Neural progenitor cell (in vitro differentiated cells): ENCODE measurements around the gene NUCB1. TPM values are rescaled to one million over a fixed set of nuclear protein-coding genes. Genes with fewer than 3 reads are reported as not detected.

Source experiments
- DNase-seq: peaks from one replicate; pipeline ENCODE4 v3.0.0-alpha.2; 2016; ENCODE audit warnings: low spot score
- H2AFZ ChIP-seq: fragments of 200-600 bp; sonication (generic); replicated peaks from 2 replicates; pipeline ENCODE4 v1.6.1; 2016; ENCODE audit warnings: antibody characterized with exemption
- H3F3A ChIP-seq: fragments of 200-600 bp; sonication (generic); 2 replicates; pipeline ENCODE4 v1.6.1; 2016; ENCODE audit warnings: antibody characterized with exemption, low read depth
- H3K27ac ChIP-seq: fragments of 200-600 bp; sonication (generic); 2 replicates; pipeline ENCODE4 v1.5.1; 2016; ENCODE audit warnings: mild to moderate bottlenecking
- H3K27me3 ChIP-seq: fragments of 200-600 bp; sonication (generic); 2 replicates; pipeline ENCODE4 v1.6.1; 2016; ENCODE audit warnings: mild to moderate bottlenecking, moderate library complexity
- H3K36me3 ChIP-seq: fragments of 200-600 bp; sonication (generic); 2 replicates; pipeline ENCODE4 v1.5.1; 2016
- H3K4me1 ChIP-seq: fragments of 200-600 bp; sonication (generic); 2 replicates; pipeline ENCODE4 v1.6.1; 2016; ENCODE audit warnings: mixed run types
- H3K4me2 ChIP-seq: fragments of 200-600 bp; sonication (generic); 2 replicates; pipeline ENCODE4 v1.6.1; 2016
- H3K4me3 ChIP-seq: fragments of 200-600 bp; sonication (generic); 2 replicates; pipeline ENCODE4 v1.5.1; 2016
- H3K79me2 ChIP-seq: fragments of 200-600 bp; sonication (generic); 2 replicates; pipeline ENCODE4 v1.6.1; 2016; ENCODE audit warnings: low read depth
- H3K9ac ChIP-seq: fragments of 200-600 bp; sonication (generic); 2 replicates; pipeline ENCODE4 v1.6.1; 2016
- H3K9me3 ChIP-seq: fragments of 200-600 bp; sonication (generic); 2 replicates; pipeline ENCODE4 v1.5.1; 2016; ENCODE audit warnings: low read depth
- H4K20me1 ChIP-seq: fragments of 200-600 bp; sonication (generic); 2 replicates; pipeline ENCODE4 v1.6.1; 2016; ENCODE audit warnings: low read depth
- H3K27ac Mint-ChIP-seq: 3 replicates; pipeline ENCODE4 v1.8.0; 2021; ENCODE audit warnings: mixed read lengths
- H3K27me3 Mint-ChIP-seq: 2 replicates; pipeline ENCODE4 v1.8.0; 2022; ENCODE audit warnings: low read depth, mild to moderate bottlenecking, inconsistent platforms, moderate library complexity, mixed read lengths; ENCODE audit not compliant: insufficient read depth
- H3K36me3 Mint-ChIP-seq: 3 replicates; pipeline ENCODE4 v1.8.0; 2021; ENCODE audit warnings: mixed read lengths
- H3K4me1 Mint-ChIP-seq: 3 replicates; pipeline ENCODE4 v1.8.0; 2021; ENCODE audit warnings: mixed read lengths
- H3K4me3 Mint-ChIP-seq: 3 replicates; pipeline ENCODE4 v1.8.0; 2021; ENCODE audit warnings: mild to moderate bottlenecking, moderate library complexity, mixed read lengths
- H3K9me3 Mint-ChIP-seq: 3 replicates; pipeline ENCODE4 v1.8.0; 2020; ENCODE audit warnings: mixed read lengths
- CTCF ChIP-seq: fragments of 200-600 bp; sonication (generic); IDR thresholded peaks from 2 replicates; pipeline ENCODE4 v1.5.1; 2017; ENCODE audit warnings: antibody characterized with exemption, mild to moderate bottlenecking
- EZH2 ChIP-seq: fragments of 200-600 bp; sonication (generic); IDR thresholded peaks from 2 replicates; pipeline ENCODE4 v1.6.1; 2017; ENCODE audit warnings: antibody characterized with exemption, mild to moderate bottlenecking, moderate library complexity
- EZH2phosphoT487 ChIP-seq: fragments of 200-600 bp; sonication (generic); IDR thresholded peaks from 2 replicates; pipeline ENCODE4 v1.6.1; 2017; ENCODE audit warnings: antibody characterized with exemption
- total RNA-seq: library from RNA; depleted of rRNA; stranded (reverse); fragments of >200 nt; gene quantifications from 2 replicates; pipeline ENCODE4 v1.2.3, GENCODE V29; 2015; ENCODE audit warnings: low replicate concordance

The NUCB1 gene
- total RNA-seq, 1 donor from 2014 or later, result 73.5 TPM

DNA sequence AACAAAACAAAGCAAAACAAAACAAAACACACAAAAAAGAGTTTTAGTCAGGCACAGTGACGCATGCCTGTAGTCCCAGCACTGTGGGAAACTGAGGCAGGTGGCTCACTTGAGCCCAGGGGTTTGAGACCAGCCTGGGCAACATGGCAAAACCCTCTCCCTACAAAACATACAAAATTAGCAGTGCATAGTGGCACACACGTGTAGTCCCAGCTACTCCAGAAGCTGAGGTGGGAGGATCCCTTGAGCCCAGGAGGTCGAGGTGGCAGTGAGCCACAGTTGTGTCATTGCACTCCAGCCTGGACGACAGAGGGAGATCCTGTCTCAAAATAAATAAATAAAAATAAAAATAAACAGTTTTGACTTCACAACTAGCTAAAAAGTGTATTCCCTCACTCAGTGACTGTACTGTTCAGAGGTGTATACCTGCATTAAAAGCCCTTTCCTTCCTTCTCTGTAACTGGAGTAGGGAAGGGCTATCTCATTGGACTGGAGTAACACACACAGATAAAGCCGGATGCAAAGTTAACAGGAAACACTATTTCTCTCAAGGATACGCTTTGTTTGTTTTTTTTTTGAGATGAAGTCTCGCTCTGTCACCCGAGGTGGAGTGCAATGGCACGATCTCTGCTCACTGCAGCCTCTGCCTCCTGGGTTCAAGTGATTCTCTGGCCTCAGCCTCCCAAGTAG, 50.9 kb downstream of the NUCB1 start:
- H3K27me3 ChIP-seq, result no peaks in the 10 kb centered on the region
- no peak overlapping the region for H3K4me3 Mint-ChIP-seq
- no peaks in the 10 kb centered on the region for H3K36me3 ChIP-seq
- H2AFZ ChIP-seq, result no peak overlapping the region
- H3K79me2 ChIP-seq, result peaks cover 12% of the 10 kb centered on the region
- H3K9me3 Mint-ChIP-seq, result peaks cover 4% of the 10 kb centered on the region
- no peak overlapping the region for H3K27ac ChIP-seq
- no peaks in the 10 kb centered on the region for H4K20me1 ChIP-seq
- H3K9me3 ChIP-seq, result no peaks in the 10 kb centered on the region
- H3K9ac ChIP-seq, result no peak overlapping the region
- no peak overlapping the region for H3K4me3 ChIP-seq
- peaks cover 8% of the 10 kb centered on the region for H3K4me1 Mint-ChIP-seq
- H3K4me1 ChIP-seq, result peaks cover 7% of the 10 kb centered on the region
- peaks cover 8% of the 10 kb centered on the region for H3K27me3 Mint-ChIP-seq
- no peak for DNase-seq
- H3K4me2 ChIP-seq, result no peak overlapping the region
- H3K27ac Mint-ChIP-seq, result no peak overlapping the region
- H3F3A ChIP-seq, result peaks cover 6% of the 10 kb centered on the region
- TF ChIP-seq EZH2phosphoT487, result no peak
- no peak for TF ChIP-seq EZH2
- H3K36me3 Mint-ChIP-seq, result no peaks in the 10 kb centered on the region

DNA sequence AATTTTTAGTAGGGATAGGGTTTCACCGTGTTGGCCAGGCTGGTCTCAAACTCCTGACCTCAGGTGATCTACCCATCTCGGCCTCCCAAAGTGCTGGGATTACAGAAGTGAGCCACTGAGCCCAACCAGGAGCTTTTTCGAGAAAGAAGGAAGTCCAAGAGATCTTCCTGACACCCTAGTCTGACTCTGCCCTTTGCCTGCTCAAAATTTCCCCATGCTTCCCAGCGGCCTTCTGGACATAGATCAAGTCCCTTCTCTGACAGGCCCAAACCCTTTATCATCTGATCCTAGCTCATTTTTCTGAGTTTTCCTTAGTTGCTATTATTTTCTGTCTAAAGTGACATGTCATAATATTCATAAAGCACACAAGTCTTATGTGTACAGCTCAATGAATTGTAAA, 53.0 kb downstream of the NUCB1 start:
- Histone ChIP-seq H3F3A (peaks cover 6% of the 10 kb centered on the region), H3K27ac (no peak overlapping the region), H3K4me1 (peaks cover 8% of the 10 kb centered on the region), H3K79me2 (peaks cover 24% of the 10 kb centered on the region), H3K4me3 (no peak overlapping the region), H3K27me3 (no peaks in the 10 kb centered on the region), H2AFZ (no peak overlapping the region), H4K20me1 (no peaks in the 10 kb centered on the region), H3K9me3 (no peaks in the 10 kb centered on the region), H3K4me2 (no peak overlapping the region), H3K9ac (no peak overlapping the region), H3K36me3 (peaks cover 3% of the 10 kb centered on the region)
- H3K4me3 Mint-ChIP-seq, result no peak overlapping the region
- peaks cover 9% of the 10 kb centered on the region for H3K36me3 Mint-ChIP-seq
- H3K27me3 Mint-ChIP-seq, result peaks cover 5% of the 10 kb centered on the region
- H3K4me1 Mint-ChIP-seq, result peaks cover 10% of the 10 kb centered on the region
- H3K27ac Mint-ChIP-seq, result no peak overlapping the region
- TF ChIP-seq EZH2phosphoT487 (no peak), EZH2 (no peak), CTCF (no peak)
- no peak for DNase-seq
- H3K9me3 Mint-ChIP-seq, result peaks cover 2% of the 10 kb centered on the region

GRCh38 chr19:48953990-48954594, 54.0 kb downstream of the NUCB1 start:
- Mint-ChIP-seq H3K27me3 (peaks cover 2% of the 10 kb centered on the region), H3K27ac (peak overlapping the region; percentile 62), H3K4me1 (peaks cover 10% of the 10 kb centered on the region), H3K4me3 (peak overlapping the region; percentile 85), H3K36me3 (peaks cover 9% of the 10 kb centered on the region), H3K9me3 (no peaks in the 10 kb centered on the region)
- Histone ChIP-seq H3F3A (peaks cover 10% of the 10 kb centered on the region), H3K79me2 (peaks cover 24% of the 10 kb centered on the region), H3K27ac (no peak overlapping the region), H3K9ac (no peak overlapping the region), H3K9me3 (no peaks in the 10 kb centered on the region), H3K4me1 (peaks cover 8% of the 10 kb centered on the region), H3K4me3 (peak overlapping the region; percentile 97), H3K36me3 (peaks cover 3% of the 10 kb centered on the region), H4K20me1 (no peaks in the 10 kb centered on the region), H3K4me2 (peak overlapping the region; percentile 95), H2AFZ (peak overlapping the region; percentile 81), H3K27me3 (no peaks in the 10 kb centered on the region)
- no peak for DNase-seq
- no peak for TF ChIP-seq EZH2
- no peak for TF ChIP-seq CTCF
- no peak for TF ChIP-seq EZH2phosphoT487
